HG03520 (cell line): Measurements from ENCODE around the gene DCAF4.
A peak's percentile ranks its signal among the peaks of the same experiment; 100 is the strongest.

ENCODE experiments used
- ATAC-seq: cut with Tn5 transposase; IDR thresholded peaks from one replicate; pipeline ENCODE4 v1.9.1; 2021; ENCODE audit warnings: mild to moderate bottlenecking, moderate library complexity; ENCODE audit not compliant: unreplicated experiment

DCAF4 gene

GRCh38 chr14:72894323-72894622, 32.0 kb upstream of the DCAF4 start:
- ATAC-seq: no peak

- no peak for ATAC-seq
Observed at GRCh38 chr14:72894623-72895378, 31.5 kb upstream of the DCAF4 start.

GRCh38 chr14:72898448-72898847, 27.8 kb upstream of the DCAF4 start:
- no peak for ATAC-seq

GRCh38 chr14:72901361-72901760, 24.9 kb upstream of the DCAF4 start:
- no peak for ATAC-seq

GRCh38 chr14:72902801-72903530, 23.3 kb upstream of the DCAF4 start:
- no peak for ATAC-seq

- ATAC-seq: no peak
Observed at GRCh38 chr14:72903716-72904115, 22.5 kb upstream of the DCAF4 start.

GRCh38 chr14:72904218-72904617, 22.0 kb upstream of the DCAF4 start:
- ATAC-seq: no peak

- no peak for ATAC-seq
Observed at GRCh38 chr14:72904840-72905561, 21.3 kb upstream of the DCAF4 start.

GRCh38 chr14:72906316-72906715, 19.9 kb upstream of the DCAF4 start:
- no peak for ATAC-seq

- ATAC-seq: no peak
Observed at GRCh38 chr14:72906879-72907278, 19.4 kb upstream of the DCAF4 start.

- ATAC-seq: no peak
Observed at GRCh38 chr14:72907886-72908285, 18.4 kb upstream of the DCAF4 start.

GRCh38 chr14:72909163-72909562, 17.1 kb upstream of the DCAF4 start:
- no peak for ATAC-seq

- ATAC-seq: no peak
Observed at GRCh38 chr14:72913809-72914208, 12.5 kb upstream of the DCAF4 start.

- ATAC-seq: no peak
Observed at GRCh38 chr14:72916174-72916573, 10.1 kb upstream of the DCAF4 start.

- no peak for ATAC-seq
Observed at GRCh38 chr14:72917094-72917802, 9.0 kb upstream of the DCAF4 start.

- ATAC-seq: no peak
Observed at GRCh38 chr14:72920008-72920407, 6.3 kb upstream of the DCAF4 start.

GRCh38 chr14:72921396-72921795, 4.9 kb upstream of the DCAF4 start:
- ATAC-seq: no peak

- no peak for ATAC-seq
Observed at GRCh38 chr14:72924337-72924736, 1.9 kb upstream of the DCAF4 start.

GRCh38 chr14:72925171-72925759, 999 bp upstream of the DCAF4 start:
- ATAC-seq: no peak

GRCh38 chr14:72925815-72926291, 411 bp upstream of the DCAF4 start:
- peak; percentile 7 for ATAC-seq

GRCh38 chr14:72928872-72929271, 2.6 kb downstream of the DCAF4 start:
- no peak for ATAC-seq
